ENCODE measurements around the gene HECW1.

The HECW1 gene

GRCh38 chr7:43363035-43363791 lies 250.8 kb downstream of the HECW1 start:
- no peak overlapping the region for H3K4me3 ChIP-seq (ENCODE audit: low read depth, low read length)
- no peak for DNase-seq (ENCODE audit: low read depth, low spot score)
- ChIA-PET CTCF (no interaction called here), POLR2A (no interaction called here)
- no peak for TF ChIP-seq CTCF (IDR thresholded peaks at IDR 0.05; ENCODE audit: insufficient read depth, low read length, missing control alignments)

GRCh38 chr7:43364391-43364790 lies 251.9 kb downstream of the HECW1 start:
- DNase-seq (ENCODE audit: low read depth, low spot score), result no peak
- ChIA-PET POLR2A (no interaction called here), CTCF (no interaction called here)
- H3K4me3 ChIP-seq (ENCODE audit: low read depth, low read length), result no peak overlapping the region
- no peak for TF ChIP-seq CTCF (IDR thresholded peaks at IDR 0.05; ENCODE audit: insufficient read depth, low read length, missing control alignments)

GRCh38 chr7:43372676-43373355 lies 260.4 kb downstream of the HECW1 start:
- DNase-seq (ENCODE audit: low read depth, low spot score), result no peak
- TF ChIP-seq CTCF (IDR thresholded peaks at IDR 0.05; ENCODE audit: insufficient read depth, low read length, missing control alignments), result no peak
- CTCF ChIA-PET, result no interaction called here
- no peak overlapping the region for H3K4me3 ChIP-seq (ENCODE audit: low read depth, low read length)
- POLR2A ChIA-PET, result no interaction called here

- TF ChIP-seq CTCF (IDR thresholded peaks at IDR 0.05; ENCODE audit: insufficient read depth, low read length, missing control alignments), result no peak
- ChIA-PET CTCF (no interaction called here), POLR2A (no interaction called here)
- H3K4me3 ChIP-seq (ENCODE audit: low read depth, low read length), result no peak overlapping the region
- no peak for DNase-seq (ENCODE audit: low read depth, low spot score)
These were observed 264.9 kb downstream of the HECW1 start for GRCh38 chr7:43377196-43377960.

GRCh38 chr7:43379210-43379609 lies 266.8 kb downstream of the HECW1 start:
- ChIA-PET POLR2A (no interaction called here), CTCF (no interaction called here)
- no peak overlapping the region for H3K4me3 ChIP-seq (ENCODE audit: low read depth, low read length)
- no peak for DNase-seq (ENCODE audit: low read depth, low spot score)
- no peak for TF ChIP-seq CTCF (IDR thresholded peaks at IDR 0.05; ENCODE audit: insufficient read depth, low read length, missing control alignments)
